Measurements from ENCODE around the gene ELF4.

Gene ELF4

DNA sequence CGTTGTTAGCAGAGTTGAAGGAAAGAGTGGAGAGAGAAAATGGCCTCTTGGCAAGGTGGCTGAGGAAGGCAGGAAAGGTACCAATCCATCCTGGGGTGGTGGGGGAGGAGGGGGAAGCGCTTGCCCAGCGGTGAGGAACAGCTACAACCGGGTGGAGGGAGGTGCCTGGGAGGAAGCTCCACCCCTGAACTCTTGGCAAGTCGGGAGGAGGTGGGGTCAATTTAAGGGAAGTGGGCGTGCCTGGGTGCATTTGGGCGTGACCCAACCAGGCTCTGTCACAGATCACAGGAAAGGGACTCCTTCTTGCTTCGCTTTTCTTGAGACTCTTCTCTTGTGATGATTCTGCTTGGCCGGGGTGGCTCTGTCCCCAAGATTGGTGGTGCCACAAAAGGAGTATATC, 86.2 kb downstream of the ELF4 start:
- peak; percentile 89 to 91 for DNase-seq
- TF ChIP-seq GATA1 (IDR thresholded peaks at IDR 0.05; ENCODE audit: low read depth, low read length) (no peak), POLR2A (IDR thresholded peaks at IDR 0.05; ENCODE audit: low read length) (no peak)

DNA sequence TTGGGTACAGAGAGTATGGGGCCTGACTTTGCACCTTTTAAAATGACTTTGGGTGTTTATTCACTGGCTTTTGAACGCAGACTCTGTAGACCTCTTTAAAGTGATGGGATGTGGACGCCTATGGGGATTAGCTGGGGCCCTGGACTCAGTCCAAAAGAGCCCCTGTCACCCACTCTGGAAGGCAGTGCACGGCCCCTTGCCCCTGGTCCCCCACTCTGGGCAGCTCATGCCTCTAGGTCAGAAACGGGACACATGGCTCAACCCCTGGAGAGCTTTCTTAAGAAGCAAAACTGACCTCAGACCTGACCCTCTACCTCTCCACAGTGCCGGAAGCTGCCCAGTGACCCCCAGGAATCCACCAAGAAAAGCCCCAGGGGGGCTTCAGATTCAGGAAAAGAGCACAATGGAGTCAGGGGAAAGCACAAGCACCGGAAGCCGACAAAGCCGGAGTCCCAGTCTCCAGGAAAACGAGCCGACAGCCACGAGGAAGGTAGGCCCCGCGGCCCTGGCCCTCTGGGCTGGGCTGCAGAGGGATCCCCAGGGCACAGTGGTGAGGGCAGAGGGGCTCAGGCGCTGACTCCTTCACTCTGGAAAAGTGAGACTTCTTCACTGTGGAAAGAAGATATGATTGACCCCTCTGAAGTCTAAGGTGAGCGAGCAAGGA, 89.5 kb downstream of the ELF4 start:
- no peak for DNase-seq
- TF ChIP-seq GATA1 (IDR thresholded peaks at IDR 0.05; ENCODE audit: low read depth, low read length) = no peak
- TF ChIP-seq POLR2A (IDR thresholded peaks at IDR 0.05; ENCODE audit: low read length) = no peak

DNA sequence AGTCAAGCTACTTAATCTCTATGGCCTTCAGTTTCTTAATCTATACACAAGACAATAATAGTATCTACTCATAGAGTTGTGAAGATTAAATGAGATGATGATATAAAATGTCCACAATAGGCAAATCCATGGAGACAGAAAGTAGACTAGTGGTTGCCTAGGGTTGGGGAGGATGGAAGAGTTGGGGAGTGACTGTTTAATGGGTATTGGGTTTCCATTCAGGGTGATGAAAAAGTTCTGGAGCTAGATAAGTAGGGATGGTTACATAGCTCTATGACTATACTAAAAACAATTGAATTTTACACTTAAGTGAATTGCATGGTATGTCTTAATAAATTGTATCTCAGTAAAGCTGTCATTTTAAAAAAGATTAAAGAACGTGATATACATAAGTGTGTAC, 92.2 kb downstream of the ELF4 start:
- no peak for DNase-seq
- TF ChIP-seq GATA1 (IDR thresholded peaks at IDR 0.05; ENCODE audit: low read depth, low read length) (no peak), POLR2A (IDR thresholded peaks at IDR 0.05; ENCODE audit: low read length) (no peak)

DNA sequence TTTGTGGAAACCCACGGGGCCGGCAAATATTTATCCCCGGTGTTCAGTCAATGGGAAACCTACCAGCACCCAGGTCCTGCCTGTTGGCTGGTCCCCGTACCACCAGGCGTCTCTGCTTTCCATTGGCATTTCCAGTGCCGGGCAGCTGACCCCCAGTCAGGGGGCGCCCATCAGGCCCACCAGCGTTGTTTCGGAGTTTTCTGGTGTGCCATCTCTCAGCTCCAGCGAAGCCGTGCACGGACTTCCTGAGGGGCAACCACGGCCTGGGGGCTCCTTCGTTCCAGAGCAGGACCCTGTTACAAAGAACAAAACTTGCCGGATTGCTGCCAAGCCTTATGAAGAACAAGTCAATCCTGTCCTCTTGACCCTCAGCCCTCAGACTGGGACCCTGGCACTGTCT, 95.1 kb downstream of the ELF4 start:
- DNase-seq = no peak
- no peak for TF ChIP-seq GATA1 (IDR thresholded peaks at IDR 0.05; ENCODE audit: low read depth, low read length)
- TF ChIP-seq POLR2A (IDR thresholded peaks at IDR 0.05; ENCODE audit: low read length) = no peak
